Measurements from ENCODE around the gene CTNNA1. TPM values are rescaled to one million over a fixed set of nuclear protein-coding genes. Genes with fewer than 3 reads are reported as not detected.

The CTNNA1 gene
- total RNA-seq, 4 donors from 2014 or later = 256 to 405 (median 341) TPM

DNA sequence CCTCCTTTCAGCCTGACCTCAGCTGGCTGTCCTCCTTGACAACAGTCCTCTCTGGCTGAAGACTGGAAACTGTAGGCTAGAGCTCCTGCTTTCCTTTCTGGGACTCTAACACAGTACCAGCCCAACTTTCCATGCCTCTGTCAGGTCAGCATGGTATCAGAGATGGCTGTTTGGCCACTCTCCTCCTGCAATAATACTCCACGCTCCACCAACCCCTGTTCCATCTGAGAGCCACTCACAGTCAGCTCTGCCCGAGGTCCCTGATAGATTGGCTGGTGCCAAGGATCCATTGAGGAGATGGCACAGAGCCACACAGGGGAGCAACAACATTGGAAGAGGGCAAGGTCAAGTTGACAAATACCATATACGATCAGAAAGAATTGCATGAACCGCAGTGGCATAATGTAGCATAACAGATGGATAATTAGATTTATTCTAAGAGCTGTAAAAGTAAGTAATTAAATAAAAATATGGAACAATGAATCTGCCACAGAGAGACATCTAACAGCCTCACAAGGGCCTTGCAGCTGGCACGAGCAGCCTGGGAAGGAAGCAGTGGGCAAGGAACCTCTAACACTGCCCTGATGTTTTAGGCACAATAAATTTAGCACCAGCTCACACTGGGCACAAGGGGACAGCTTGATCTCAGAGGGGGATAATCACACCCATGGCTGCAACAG, 216.2 kb downstream of the CTNNA1 start:
- DNase-seq = peak; percentile 66 to 69
- 44 to 47% methylated on average over 5 of the region's 5 CpGs for WGBS, 2 donors
- H3K9me3 ChIP-seq = no peaks in the 10 kb centered on the region
- peak overlapping the region in 2 of 3 donors; percentile 47 to 69 for H3K27ac ChIP-seq
- H3K27me3 ChIP-seq = no peaks in the 10 kb centered on the region
- no peak for TF ChIP-seq POLR2A (IDR thresholded peaks at IDR 0.05)
- TF ChIP-seq, protein P1, sequence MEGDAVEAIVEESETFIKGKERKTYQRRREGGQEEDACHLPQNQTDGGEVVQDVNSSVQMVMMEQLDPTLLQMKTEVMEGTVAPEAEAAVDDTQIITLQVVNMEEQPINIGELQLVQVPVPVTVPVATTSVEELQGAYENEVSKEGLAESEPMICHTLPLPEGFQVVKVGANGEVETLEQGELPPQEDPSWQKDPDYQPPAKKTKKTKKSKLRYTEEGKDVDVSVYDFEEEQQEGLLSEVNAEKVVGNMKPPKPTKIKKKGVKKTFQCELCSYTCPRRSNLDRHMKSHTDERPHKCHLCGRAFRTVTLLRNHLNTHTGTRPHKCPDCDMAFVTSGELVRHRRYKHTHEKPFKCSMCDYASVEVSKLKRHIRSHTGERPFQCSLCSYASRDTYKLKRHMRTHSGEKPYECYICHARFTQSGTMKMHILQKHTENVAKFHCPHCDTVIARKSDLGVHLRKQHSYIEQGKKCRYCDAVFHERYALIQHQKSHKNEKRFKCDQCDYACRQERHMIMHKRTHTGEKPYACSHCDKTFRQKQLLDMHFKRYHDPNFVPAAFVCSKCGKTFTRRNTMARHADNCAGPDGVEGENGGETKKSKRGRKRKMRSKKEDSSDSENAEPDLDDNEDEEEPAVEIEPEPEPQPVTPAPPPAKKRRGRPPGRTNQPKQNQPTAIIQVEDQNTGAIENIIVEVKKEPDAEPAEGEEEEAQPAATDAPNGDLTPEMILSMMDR (IDR thresholded peaks at IDR 0.05) = no peak
- H3K36me3 ChIP-seq = no peaks in the 10 kb centered on the region
- no peak overlapping the region for H3K4me3 ChIP-seq (replicated peaks in 1 of 3)
- peaks cover 52 to 73% of the 10 kb centered on the region in 2 donors for H3K4me1 ChIP-seq
- intact Hi-C loops (cut with DNase I) = no loop called here

GRCh38 chr5:138972230-138972629, 219.0 kb downstream of the CTNNA1 start:
- Histone ChIP-seq H3K4me3 (replicated peaks in 1 of 3) (no peak overlapping the region), H3K36me3 (no peaks in the 10 kb centered on the region), H3K9me3 (no peaks in the 10 kb centered on the region), H3K27ac (peak overlapping the region in 1 of 3 donors; percentile 51), H3K27me3 (no peaks in the 10 kb centered on the region), H3K4me1 (peaks cover 53 to 77% of the 10 kb centered on the region in 2 donors)
- 50 to 78% methylated on average over 1 of the region's 1 CpG for WGBS, 2 donors
- intact Hi-C loops (cut with DNase I) = no loop called here
- TF ChIP-seq POLR2A (IDR thresholded peaks at IDR 0.05) = no peak
- peak in 1 of 2 donors; percentile 32 for DNase-seq

GRCh38 chr5:138972836-138973235, 219.6 kb downstream of the CTNNA1 start:
- DNase-seq = no peak
- no peaks in the 10 kb centered on the region for H3K9me3 ChIP-seq
- H3K36me3 ChIP-seq = no peaks in the 10 kb centered on the region
- H3K4me3 ChIP-seq (replicated peaks in 1 of 3) = no peak overlapping the region
- 80 to 83% methylated on average over 4 of the region's 4 CpGs for WGBS, 2 donors
- peaks cover 49 to 71% of the 10 kb centered on the region in 2 donors for H3K4me1 ChIP-seq
- peak overlapping the region in 1 of 3 donors; percentile 51 for H3K27ac ChIP-seq
- TF ChIP-seq, protein P1 (IDR thresholded peaks at IDR 0.05) = no peak
- no peak for TF ChIP-seq POLR2A (IDR thresholded peaks at IDR 0.05)
- intact Hi-C loops (cut with DNase I) = no loop called here
- no peaks in the 10 kb centered on the region for H3K27me3 ChIP-seq

DNA sequence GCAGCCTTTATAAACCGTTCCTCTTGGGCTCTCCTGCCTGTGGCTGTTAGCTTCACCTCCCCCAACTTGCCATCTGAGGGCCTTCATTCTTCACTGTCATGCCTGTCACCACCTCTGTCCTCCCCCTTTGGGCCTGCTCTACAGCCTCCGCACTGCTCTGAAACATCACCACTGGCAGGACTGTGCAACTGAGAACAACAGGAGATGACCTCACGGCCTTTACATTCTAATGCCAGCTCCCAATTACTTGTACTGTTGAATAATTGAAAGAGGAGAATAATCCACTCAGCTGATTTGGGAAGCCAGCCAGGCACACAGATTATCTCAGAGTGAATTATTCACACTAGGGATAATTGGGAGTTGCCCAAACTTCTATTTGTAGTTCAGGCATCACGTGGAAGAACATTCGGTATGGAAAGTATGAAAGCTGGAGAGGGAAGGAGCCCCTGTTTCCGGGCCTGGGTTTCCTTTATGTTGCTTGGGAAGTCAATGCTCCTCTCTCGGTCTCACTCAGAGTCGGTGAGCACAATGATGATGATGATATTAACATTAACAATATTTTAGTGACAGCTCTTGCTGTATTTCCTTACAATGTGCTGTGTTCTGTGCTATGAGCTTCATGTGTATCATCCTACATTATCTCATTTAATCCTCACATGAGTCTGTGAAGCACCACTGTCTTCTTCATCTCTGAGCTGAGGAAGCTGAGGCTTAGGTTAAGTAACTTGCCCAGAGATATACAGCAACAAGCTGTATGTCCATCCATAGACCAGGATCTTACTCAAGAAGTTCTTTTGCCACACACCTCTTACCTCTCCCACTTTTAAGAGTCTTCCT, 221.2 kb downstream of the CTNNA1 start:
- Histone ChIP-seq H3K9me3 (no peaks in the 10 kb centered on the region), H3K36me3 (no peaks in the 10 kb centered on the region), H3K27me3 (no peaks in the 10 kb centered on the region), H3K27ac (peak overlapping the region; percentile 46 to 65 (median 57)), H3K4me1 (peaks cover 33 to 55% of the 10 kb centered on the region in 2 donors), H3K4me3 (replicated peaks in 1 of 3) (no peak overlapping the region)
- 68 to 76% methylated on average over 8 of the region's 8 CpGs for WGBS, 2 donors
- intact Hi-C loops (cut with DNase I) = no loop called here
- DNase-seq = no peak
- no peak for TF ChIP-seq POLR2A (IDR thresholded peaks at IDR 0.05)
- TF ChIP-seq, protein P1 (IDR thresholded peaks at IDR 0.05) = no peak

DNA sequence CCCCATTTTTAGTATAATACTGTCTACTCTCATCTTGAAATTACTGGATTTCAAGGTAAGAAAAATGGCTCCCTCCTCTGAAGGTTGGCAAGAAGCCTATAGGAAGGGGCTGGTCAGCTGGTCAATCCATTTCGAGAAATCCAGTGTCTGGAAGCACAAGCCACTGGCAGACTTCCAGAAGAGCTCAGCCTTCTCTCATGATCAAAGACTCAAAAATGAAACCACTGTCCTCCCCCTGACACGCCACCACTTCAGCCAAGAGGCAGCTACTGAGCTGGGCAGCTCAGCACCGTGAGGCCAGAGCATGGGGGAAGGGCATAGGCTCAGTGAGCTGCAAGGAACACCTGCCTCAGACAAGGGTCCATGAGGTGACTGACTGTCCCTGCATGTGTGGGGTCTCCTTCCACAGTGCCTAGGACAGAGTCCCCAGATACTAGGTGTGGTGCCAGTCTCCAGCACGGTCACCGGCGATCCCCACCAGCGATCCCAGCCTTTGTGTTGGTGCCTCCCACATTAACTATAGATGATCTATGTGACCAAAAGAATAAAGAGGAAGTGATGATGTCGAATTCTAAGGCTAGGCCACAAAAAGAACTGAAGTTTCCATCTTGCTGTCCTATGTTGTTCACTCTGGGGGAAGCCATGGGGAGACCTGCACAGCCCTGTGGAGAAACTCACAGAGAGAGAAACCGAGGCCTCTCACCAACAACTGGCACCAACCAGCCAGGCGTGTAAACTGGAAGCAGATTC, 222.0 kb downstream of the CTNNA1 start:
- WGBS, 2 donors = 71 to 83% methylated on average over 8 to 10 of the region's 10 CpGs
- no peaks in the 10 kb centered on the region for H3K36me3 ChIP-seq

More for the DNA sequence above, 222.0 kb downstream of the CTNNA1 start:
- intact Hi-C loops (cut with DNase I) = no loop called here
- peak; percentile 91 to 92 for DNase-seq
- no peaks in the 10 kb centered on the region for H3K27me3 ChIP-seq
- TF ChIP-seq POLR2A (IDR thresholded peaks at IDR 0.05) = no peak
- TF ChIP-seq, protein P1 (IDR thresholded peaks at IDR 0.05) = no peak
- no peak overlapping the region for H3K4me3 ChIP-seq (replicated peaks in 1 of 3)
- H3K9me3 ChIP-seq = no peaks in the 10 kb centered on the region
- H3K4me1 ChIP-seq = peaks cover 27 to 50% of the 10 kb centered on the region in 2 donors
- H3K27ac ChIP-seq = peak overlapping the region; percentile 46 to 65 (median 57)

All from thyroid gland (tissue), 4 donors.